GM21529 (cell line): Measurements from ENCODE around the gene TRIM9.

Experiments
- ATAC-seq: cut with Tn5 transposase; IDR thresholded peaks from one replicate; pipeline ENCODE4 v1.9.1; 2021; ENCODE audit not compliant: unreplicated experiment

TRIM9 gene

GRCh38 chr14:51058382-51058781 lies 36.5 kb downstream of the TRIM9 start:
- no peak for ATAC-seq

GRCh38 chr14:51056421-51056820 lies 38.5 kb downstream of the TRIM9 start:
- no peak for ATAC-seq

DNA sequence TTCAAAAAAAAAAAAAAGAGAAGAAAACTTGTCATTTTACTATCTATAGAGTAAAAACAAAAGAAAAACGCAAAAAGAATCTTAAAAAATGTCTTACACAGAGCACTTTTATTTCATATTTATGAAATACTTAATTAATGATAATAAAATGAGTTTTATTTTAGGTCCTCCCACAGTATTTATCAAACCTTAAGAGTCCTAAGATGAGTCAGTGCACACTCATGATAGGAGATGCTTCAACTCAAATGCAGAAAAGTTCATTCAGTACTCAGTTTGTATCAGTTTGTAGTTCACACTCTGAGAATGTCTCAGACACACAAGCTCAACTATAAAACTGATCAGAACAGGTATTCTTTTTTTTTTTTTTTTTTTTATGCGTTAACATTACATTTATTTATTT lies 41.7 kb downstream of the TRIM9 start:
- no peak for ATAC-seq

GRCh38 chr14:51044961-51045360 lies 49.9 kb downstream of the TRIM9 start:
- no peak for ATAC-seq

DNA sequence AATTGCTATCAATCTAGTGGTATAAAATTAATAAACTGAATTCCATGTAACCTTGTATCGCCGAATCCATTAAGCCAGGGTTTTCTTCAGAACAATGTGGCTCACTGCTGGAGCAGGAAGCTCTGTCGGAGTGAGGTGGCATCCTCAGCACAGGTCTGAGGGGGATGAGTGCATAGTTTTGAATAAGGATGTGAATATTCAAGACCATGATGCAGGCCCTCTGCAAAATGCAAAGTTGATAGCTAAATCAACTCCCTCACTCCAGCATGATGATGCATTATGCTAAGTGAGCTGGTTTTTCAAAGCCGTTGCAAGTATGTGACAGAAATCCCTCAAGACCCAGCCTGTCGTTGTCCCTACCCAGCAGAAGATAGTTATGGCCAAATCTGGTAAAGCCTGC lies 53.0 kb downstream of the TRIM9 start:
- ATAC-seq, result no peak

DNA sequence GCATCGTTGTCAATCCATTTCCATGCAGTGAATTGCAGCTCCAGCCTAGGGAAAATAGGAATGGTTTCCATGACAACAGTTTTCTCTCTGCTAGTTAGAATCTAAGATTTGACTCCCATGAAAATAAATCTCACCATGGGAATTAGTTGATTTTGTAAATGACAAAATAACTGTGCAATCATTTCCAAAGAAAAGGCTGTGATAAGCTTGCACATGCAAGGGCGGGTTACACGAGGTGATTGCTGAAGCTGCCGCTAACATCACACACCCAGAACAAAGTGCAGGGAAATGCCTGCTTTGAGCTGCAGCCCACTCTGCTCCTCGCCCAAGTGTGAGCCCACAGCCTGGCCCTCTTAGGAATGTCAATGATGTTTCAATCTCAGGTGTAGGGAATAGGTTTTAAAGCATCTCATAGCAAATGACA lies 53.8 kb downstream of the TRIM9 start:
- ATAC-seq, result no peak

DNA sequence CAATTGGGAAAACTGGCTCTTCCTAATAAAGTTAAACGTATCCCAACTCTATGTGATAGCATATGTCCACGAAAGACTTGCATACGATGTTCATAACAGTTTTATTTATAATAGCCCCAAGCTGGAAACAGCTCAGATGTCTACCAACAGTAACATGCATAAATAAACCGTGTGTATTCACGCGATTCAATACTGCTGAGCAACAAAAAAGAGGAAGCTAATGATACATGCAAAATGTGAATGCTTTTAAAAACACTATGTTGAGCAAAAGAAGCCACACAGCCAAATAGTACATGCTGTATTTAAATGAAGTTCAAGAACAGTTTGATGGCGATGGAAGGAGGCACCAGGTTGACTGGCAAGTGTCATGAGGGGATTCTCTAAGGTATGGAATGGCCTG lies 55.7 kb downstream of the TRIM9 start:
- ATAC-seq, result no peak

- ATAC-seq, result no peak
Measured at GRCh38 chr14:51035611-51036192, 59.2 kb downstream of the TRIM9 start.

DNA sequence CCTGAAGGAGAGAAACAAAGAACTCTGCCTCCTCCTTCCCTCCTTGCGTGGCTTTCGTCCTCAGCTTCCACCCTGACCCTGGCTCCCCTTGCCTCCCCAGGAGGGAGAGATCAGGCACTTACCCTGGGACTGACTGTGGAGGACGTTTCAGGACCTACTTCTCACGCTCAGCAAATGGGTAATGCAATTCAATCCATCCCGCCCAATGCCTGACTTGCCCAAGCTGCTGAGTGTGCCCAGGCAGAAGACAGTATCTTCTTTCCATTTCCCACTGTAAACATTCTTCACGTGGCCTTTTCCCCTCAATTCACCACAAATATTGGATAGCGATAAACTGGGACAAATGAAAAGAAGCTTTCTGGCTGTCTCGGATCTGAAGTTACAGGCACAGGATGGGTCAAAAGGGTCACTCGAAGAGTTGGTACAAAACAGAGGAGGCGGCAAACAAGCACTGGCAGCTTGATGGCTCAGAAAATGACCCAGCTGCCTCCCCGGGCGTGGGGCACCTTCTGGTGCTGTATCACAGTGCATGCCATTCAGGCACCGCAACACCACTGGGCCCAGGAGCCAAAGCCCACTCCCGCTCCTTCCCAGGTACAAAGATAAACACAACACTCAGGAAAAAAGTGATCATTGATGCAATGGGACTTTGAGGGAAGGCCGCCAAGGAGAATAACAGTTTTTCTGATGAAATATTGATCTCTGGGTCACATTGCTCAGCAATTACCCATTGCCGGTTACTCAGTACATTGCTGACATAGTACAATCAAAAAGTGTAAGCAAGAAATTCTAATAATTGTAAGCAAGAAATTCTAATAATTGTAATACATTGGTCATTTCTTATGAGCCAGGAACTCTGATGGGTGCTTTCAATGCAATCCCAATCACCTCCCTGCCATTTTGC lies 65.8 kb downstream of the TRIM9 start:
- no peak for ATAC-seq

GRCh38 chr14:51028361-51028760 lies 66.5 kb downstream of the TRIM9 start:
- no peak for ATAC-seq

- ATAC-seq, result no peak
Measured at GRCh38 chr14:51024377-51024776, 70.5 kb downstream of the TRIM9 start.

- ATAC-seq, result no peak
Measured at GRCh38 chr14:51023964-51024363, 70.9 kb downstream of the TRIM9 start.

DNA sequence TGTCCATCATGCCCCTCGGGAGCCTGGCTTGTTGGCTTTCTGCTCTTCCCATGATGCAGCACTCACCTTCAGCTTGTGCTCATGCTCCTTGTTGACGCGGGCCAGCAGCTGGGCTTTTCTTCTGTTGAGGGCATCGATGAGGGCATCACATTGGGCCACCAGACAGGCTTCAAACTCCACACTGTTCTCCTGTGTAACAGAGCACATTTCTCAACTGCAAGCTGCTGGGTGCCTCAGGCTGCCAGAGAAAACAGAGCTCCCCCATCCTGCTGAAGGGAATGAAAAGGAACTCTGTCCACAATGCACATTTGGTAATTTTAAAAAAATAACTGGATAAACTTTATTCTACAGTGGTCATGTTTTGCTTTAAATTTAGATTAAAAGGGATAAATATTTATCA lies 72.1 kb downstream of the TRIM9 start:
- ATAC-seq, result no peak

DNA sequence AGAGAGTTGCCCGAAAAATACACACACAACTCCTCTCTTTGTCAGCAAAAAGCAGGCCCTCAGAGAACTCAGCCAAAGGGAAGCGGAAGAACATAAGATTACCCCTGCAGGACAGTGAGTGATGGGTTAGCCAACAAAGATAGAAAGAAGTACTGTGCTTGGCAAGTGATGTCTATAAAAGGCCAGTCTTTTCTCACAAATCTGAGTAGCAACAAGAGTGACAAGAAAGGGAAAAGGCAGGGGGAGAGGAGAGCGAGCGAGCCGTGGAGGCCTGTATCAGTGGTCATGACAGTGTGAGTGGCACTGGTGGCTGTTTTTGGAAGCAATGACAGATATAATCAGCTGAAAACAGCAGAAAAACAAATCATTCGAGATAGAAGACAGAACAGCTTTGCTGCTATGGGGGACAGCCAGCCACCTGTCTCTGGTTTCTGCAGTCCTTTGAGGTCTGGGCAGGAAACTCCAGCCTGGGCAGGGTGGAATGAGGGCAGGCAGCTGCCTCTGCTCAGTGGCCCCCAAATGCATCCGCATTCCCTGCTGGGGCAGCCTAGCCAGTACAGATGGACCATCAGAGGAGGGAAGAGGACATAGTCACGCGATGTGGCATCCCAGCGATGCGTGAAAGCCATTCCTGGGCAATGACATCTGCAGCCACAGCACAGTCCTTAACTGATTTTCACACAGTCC lies 74.7 kb downstream of the TRIM9 start:
- no peak for ATAC-seq

DNA sequence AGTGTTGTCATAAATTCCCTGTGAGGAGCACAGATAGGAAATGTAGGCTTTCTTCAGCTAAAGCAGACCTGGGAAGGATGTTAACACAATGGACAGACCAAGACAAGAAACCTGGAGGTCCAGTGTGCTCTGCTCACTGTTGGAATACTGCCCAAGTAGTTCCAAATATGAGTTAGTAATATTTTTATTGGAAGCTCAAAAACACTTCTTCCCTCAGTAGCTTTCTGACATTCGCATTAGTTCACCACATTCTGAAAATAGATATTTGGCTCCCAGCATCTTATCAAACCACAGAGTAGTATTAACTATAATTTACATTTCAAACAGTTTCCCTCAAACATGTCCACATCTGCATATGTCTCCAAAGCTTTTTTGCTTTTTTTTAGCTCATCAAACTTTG lies 75.8 kb downstream of the TRIM9 start:
- no peak for ATAC-seq

GRCh38 chr14:51018521-51018920 lies 76.4 kb downstream of the TRIM9 start:
- no peak for ATAC-seq

DNA sequence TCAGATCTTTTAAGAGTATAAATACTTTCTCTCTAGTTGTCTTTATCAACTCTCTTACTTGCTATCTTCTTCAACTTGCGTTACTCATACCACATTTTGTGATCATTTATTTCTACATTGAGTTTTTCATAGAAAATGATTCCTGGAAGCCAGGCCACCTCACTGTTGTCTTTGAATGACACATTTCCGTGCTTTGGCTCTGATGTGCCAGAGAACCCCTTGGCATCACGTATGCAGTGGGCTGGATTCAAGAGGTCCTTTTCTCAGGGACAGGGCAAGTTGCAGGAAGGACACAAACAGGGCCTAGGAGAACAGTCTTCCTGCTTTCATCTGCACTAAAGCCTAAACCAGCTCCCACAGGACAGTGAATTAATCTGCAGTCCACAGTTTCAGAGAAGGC lies 80.3 kb downstream of the TRIM9 start:
- no peak for ATAC-seq

DNA sequence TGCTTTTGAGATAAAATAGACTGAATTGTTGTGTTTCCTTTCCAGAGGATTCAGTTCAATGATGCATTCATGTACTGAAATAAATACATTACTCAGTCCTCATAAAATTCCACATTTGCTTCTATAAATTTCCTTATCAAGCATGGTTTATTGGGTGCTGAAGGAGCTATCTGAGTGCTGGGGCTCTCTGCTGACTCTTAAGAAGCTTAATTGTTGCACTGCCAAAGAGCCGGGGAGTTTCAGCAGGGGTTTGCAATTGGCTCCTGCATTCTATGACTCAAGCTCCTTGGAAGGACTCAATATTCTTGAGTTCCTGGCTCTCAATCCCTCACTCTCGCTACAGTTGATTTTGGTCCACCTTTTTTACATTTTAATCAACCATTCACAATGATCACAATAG lies 80.8 kb downstream of the TRIM9 start:
- no peak for ATAC-seq

- no peak for ATAC-seq
Measured at GRCh38 chr14:51012055-51012454, 82.8 kb downstream of the TRIM9 start.

- no peak for ATAC-seq
Measured at GRCh38 chr14:51008446-51008845, 86.5 kb downstream of the TRIM9 start.

DNA sequence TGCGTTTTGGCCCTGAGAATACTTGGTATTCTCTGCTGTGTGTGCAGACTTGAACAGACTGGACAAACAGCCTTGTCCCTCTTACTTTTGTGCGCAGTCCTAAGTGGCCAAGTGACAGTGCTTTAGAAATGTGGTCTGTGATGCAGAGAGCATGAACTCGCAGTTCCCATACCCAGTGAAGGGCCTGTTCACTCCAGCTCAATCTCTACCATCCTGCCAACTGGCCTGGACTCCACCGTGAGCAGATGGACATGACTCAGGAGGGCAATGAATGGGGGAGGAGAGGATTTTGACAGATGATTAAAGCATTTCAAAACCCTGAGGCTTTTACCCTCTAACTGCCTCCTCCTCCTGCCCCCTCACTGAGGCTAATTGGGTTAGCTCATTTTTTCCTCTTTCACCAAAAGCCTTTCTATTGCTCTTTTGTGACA lies 88.1 kb downstream of the TRIM9 start:
- ATAC-seq, result no peak

DNA sequence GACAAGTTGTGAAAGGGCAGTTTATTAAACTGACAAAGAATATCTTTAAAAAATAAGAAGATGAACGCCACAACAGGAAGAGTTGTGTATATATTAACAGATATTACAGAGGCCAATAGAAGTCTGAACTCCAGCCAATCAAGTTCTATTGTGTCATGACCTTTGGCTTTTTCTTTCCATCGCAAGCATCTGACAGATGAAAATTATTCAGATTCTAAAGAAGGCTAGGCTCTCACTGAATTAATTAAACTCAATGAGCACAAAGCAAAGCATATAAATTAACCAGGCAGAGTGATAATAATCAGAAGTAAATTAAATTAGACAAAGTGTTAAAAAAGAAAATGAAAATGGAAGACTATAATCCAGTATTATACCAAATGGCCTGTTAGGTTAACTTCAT lies 88.6 kb downstream of the TRIM9 start:
- no peak for ATAC-seq
